DMS 273 treated with DMSO at 0.1 percent for 48 hours (cell line): ENCODE results near the gene PHYKPL.
"Not testable (repeated sequence)": the region's sequence is repeated elsewhere in the genome, so short reads cannot be mapped to it uniquely, and the experiment has no call there.

Experiments
- DNase-seq: peaks from one replicate; lab custom pipeline; 2025; lab: John Stamatoyannopoulos, UW

Gene PHYKPL

DNA sequence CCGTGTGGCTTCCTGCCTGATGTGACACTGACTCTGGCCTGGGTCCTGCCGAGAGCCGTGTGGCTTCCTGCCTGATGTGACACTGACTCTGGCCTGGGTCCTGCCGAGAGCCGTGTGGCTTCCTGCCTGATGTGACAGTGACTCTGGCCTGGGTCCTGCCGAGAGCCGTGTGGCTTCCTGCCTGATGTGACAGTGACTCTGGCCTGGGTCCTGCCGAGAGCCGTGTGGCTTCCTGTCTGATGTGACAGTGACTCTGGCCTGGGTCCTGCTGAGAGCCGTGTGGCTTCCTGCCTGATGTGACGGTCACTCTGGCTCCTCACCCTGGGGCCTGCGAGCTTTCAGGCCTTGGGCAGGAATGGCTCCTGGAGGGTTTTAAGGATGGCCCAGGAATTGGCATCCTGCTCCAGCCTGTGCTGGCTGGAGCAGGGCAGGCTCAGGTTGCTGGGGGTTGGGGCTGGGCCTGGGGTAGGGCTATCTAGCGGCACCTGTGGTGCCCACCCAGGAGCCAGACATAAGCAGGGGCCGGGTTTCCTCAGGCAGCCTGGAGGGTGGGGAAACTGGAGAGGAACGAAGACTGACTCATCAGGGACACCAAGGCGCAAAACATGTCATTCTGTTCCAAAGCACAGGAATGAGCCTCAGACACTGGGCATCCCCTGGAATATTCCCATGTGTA, 7.2 kb upstream of the PHYKPL start:
- not testable (repeated sequence) for DNase-seq

DNA sequence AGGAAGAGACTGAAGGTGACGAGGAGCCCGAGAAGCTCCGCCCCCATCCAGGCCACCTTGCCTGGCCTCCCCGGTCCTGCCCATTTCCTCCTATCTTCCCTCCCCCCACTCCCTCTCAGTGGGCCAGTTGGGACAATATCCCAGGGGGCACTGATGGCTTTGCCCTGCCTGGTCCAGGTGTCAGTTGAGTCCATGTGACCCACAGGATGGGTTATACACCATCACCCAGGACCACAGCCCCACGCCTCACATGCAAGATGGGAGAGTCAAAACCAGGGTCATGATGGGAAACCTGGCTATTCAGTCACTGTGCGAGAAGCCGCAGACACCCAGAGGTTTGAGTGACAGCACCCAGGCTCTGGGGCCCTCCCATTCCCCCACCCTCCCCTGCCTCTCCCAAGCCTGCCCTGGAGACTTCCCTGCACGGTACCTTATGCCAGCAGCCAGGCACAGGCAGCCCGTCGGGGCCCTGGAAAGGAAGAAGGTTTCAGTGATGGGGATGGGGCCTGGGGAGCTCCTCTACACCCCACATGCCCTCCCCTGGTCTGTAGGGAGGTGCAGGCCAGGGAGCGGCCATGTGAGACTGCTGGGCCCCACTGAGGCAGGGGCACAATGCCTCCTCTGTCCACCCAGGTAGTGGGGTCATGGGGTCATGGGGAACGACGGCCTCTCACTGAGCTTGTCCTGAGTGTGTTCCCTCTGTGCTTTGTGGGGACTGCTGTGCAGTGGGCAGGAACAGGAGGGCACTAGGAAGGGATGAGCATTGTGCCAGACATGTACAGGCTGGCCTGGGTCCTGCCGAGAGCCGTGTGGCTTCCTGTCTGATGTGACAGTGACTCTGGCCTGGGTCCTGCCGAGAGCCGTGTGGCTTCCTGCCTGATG, 6.3 kb upstream of the PHYKPL start:
- DNase-seq = no peak

- DNase-seq = no peak
These were observed 5.7 kb upstream of the PHYKPL start for GRCh38 chr5:178238313-178238635.

- DNase-seq = no peak
These were observed 5.1 kb upstream of the PHYKPL start for GRCh38 chr5:178237431-178238312.

DNA sequence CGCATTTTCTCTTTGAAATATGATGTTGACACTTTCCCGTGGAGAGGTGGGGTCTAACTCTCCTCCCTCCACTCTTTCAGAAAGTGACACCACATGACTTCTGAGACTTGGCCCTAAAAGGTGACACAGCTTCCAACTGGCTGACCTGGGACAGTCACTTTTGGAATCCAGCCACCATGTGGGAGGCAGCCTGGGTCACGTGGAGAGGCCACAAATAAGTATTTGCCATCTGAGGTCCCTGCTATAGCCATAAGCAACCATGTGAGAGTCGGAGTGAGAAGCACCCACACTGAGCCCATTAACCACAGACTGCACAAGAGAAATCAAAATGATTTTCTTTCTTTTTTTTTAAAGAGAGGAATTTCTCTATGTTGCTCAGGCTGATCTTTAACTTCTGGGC, 4.1 kb upstream of the PHYKPL start:
- DNase-seq = no peak

DNA sequence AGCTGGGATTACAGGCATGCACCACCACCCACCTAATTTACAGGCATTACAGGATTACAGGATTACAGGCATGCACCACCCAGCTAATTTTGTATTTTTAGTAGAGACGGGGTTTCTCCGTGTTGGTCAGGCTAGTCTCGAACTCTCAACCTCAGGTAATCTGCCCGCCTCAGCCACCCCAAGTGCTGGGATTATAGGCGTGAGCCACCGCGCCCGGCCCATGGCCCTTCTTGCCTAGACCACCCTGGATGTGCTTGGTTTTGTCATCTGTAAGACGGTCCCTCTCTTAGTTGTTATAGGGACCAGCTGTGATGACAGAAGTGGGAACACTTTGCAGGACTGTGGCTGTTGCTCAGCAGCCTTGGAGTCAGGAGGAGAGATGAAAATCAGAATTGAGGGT, 3.5 kb upstream of the PHYKPL start:
- DNase-seq = no peak

- no peak for DNase-seq
These were observed 3.0 kb upstream of the PHYKPL start for GRCh38 chr5:178235588-178235974.

- peak; percentile 41 for DNase-seq
These were observed 2.4 kb upstream of the PHYKPL start for GRCh38 chr5:178234750-178235587.

- no peak for DNase-seq
These were observed 1.6 kb upstream of the PHYKPL start for GRCh38 chr5:178234121-178234749.

- DNase-seq = no peak
These were observed 373 bp upstream of the PHYKPL start for GRCh38 chr5:178232920-178233429.

GRCh38 chr5:178231539-178232123, 971 bp downstream of the PHYKPL start:
- DNase-seq = no peak

- no peak for DNase-seq
These were observed 1.6 kb downstream of the PHYKPL start for GRCh38 chr5:178230879-178231538.

GRCh38 chr5:178229861-178230260, 2.7 kb downstream of the PHYKPL start:
- no peak for DNase-seq

GRCh38 chr5:178229111-178229510, 3.5 kb downstream of the PHYKPL start:
- not testable (repeated sequence) for DNase-seq

DNA sequence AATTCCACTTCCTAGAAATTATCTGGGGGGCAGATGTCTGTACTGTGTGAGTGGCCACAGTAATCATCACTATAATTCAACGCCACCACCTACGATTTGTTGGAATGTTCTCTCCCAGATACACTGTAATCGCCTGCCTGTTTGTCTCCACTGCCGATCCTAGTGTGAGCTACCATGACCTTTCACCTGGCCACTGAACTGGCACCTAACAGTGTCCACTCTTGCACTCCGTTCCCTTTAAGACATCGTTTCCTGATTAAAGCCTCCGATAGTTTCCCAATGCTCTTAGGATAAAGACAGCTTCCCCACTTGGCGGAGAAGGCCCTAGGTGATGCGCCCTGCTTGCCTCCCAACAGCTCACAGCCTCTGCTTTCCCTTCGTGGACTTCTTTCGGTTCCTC, 4.0 kb downstream of the PHYKPL start:
- no peak for DNase-seq

GRCh38 chr5:178227929-178228328, 4.7 kb downstream of the PHYKPL start:
- DNase-seq = no peak

DNA sequence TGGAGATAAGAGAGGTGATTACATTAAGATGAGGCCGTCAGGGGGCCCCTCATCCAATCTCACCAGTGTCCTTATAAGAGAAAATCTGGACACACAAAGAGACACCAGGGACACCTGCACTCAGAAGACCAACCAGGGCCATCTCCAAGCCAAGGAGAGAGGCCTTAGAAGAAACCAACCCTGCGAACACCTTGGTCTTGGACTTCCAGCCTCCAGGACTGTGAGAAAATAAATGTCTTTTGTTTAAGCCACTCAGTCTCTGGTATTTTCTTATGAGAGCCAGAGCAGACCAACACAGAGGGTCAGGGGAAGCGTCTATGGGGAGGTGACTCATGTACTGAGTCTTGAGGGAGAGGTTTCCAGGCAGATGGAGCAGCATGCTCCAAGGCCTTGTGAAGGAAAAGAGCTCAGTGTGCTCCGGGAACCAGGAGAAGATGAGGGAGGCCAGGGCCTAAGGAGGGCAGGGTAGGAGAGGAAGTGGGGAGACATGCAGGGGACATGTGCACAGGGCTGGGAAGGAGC, 5.4 kb downstream of the PHYKPL start:
- no peak for DNase-seq

- no peak for DNase-seq
These were observed 7.4 kb downstream of the PHYKPL start for GRCh38 chr5:178225174-178225573.

- no peak for DNase-seq
These were observed 8.2 kb downstream of the PHYKPL start for GRCh38 chr5:178224403-178224802.

GRCh38 chr5:178223828-178224335, 8.7 kb downstream of the PHYKPL start:
- no peak for DNase-seq
